Neural cell (in vitro differentiated cells): Measurements from ENCODE around the gene FAM219A.

Source experiments
- CTCF ChIP-seq: fragments of 450-650 bp; IDR thresholded peaks from 2 replicates; pipeline ENCODE4 v1.5.1; 2014; ENCODE audit warnings: antibody characterized with exemption, mild to moderate bottlenecking, moderate library complexity; ENCODE audit not compliant: poor library complexity, severe bottlenecking
- EP300 ChIP-seq: fragments of 450-650 bp; conservative IDR thresholded peaks from 2 replicates; pipeline ENCODE4 v1.6.1; 2014; ENCODE audit warnings: antibody characterized with exemption, mild to moderate bottlenecking, moderate library complexity; ENCODE audit not compliant: poor library complexity, severe bottlenecking
- EZH2 ChIP-seq: fragments of 200-600, 300-800 bp; shearing (Covaris generic), sonication (generic); IDR thresholded peaks from 2 replicates; pipeline ENCODE4 v1.6.1; 2014; ENCODE audit warnings: antibody characterized with exemption, low read length, borderline replicate concordance, mild to moderate bottlenecking; ENCODE audit not compliant: insufficient read depth, poor library complexity, severe bottlenecking
- MXI1 ChIP-seq: fragments of 450-650 bp; conservative IDR thresholded peaks from 2 replicates; pipeline ENCODE4 v1.6.1; 2014; ENCODE audit warnings: antibody characterized with exemption, mild to moderate bottlenecking; ENCODE audit not compliant: poor library complexity, severe bottlenecking
- POLR2AphosphoS5 ChIP-seq: IDR thresholded peaks from 2 replicates; pipeline ENCODE4 v1.6.1; 2012
- RAD21 ChIP-seq: fragments of 450-650 bp; conservative IDR thresholded peaks from 2 replicates; pipeline ENCODE4 v1.6.1; 2014; ENCODE audit warnings: antibody characterized with exemption, mild to moderate bottlenecking, moderate library complexity
- REST ChIP-seq: IDR thresholded peaks from 2 replicates; pipeline ENCODE4 v1.6.1; 2012; ENCODE audit warnings: borderline replicate concordance
- SMC3 ChIP-seq: fragments of 450-650 bp; conservative IDR thresholded peaks from 2 replicates; pipeline ENCODE4 v1.6.1; 2014; ENCODE audit warnings: antibody characterized with exemption, mild to moderate bottlenecking, moderate library complexity; ENCODE audit not compliant: poor library complexity
- TAF1 ChIP-seq: IDR thresholded peaks from 2 replicates; pipeline ENCODE4 v1.6.1; 2012; ENCODE audit warnings: low read depth

DNA sequence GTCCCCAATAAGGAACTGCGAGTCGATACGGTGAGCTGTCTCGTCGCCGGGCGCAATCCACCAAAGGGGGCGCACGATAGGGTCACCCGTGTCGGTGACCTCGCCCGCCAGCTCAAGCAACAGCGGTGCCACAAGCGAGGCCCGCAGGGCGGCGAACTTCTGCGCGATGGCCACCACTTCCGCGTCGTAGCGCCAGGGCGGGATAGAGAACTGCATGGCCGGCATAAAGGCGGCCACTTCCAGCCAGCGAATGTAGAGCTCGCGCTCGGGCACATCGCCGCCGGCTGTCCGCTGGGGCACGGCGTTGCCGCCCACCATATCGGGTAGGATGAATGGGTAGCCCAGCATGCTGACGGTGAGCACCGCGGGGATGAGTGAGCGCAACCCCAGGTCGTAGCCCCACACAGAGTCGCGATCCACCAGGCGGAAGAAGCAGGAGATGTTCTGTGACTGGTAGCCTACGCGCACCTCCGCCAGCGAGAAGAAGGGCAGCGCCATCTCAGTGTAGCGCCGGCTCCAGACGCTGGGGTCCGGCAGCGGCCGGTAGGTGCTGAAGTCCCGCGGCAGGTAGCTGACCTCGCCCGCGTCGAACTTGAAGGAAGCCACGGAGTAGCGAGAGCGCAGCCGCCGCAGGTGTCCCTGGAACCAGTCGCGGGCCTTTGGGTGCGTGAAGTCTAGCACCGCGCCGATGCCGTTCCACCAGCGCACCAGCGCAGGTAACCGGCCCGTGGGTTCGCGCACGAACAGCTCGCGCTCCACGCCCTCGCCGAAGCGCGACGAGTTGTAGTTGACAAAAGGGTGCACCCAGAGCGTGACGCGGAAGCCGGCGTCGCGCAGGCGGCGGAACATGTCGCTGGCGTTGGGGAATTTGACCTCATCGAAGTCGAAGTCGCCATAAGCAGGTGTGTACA lies 87.1 kb downstream of the FAM219A start:
- no peak for TF ChIP-seq CTCF
- TF ChIP-seq POLR2AphosphoS5: no peak
- no peak for TF ChIP-seq MXI1
- TF ChIP-seq EZH2: no peak
- no peak for TF ChIP-seq EP300
- TF ChIP-seq RAD21: no peak
- TF ChIP-seq REST: no peak
- TF ChIP-seq SMC3: no peak
- no peak for TF ChIP-seq TAF1
